Erythroblast (primary cell): ENCODE measurements around the gene ADIPOR2.

ENCODE experiments used
- DNase-seq, 2 experiments: peaks; one replicate each; lab custom pipeline; 2025; lab: John Stamatoyannopoulos, UW
- GATA1 ChIP-seq: IDR thresholded peaks from 2 replicates; pipeline ENCODE4 v1.6.1; 2011; ENCODE audit warnings: low read depth, mild to moderate bottlenecking, control low read depth, low read length, moderate library complexity
- POLR2A ChIP-seq: IDR thresholded peaks from 2 replicates; pipeline ENCODE4 v1.6.1; 2011; ENCODE audit warnings: mild to moderate bottlenecking, low read length

ADIPOR2 gene

GRCh38 chr12:1825382-1826102 lies 134.7 kb downstream of the ADIPOR2 start:
- DNase-seq: no peak
- TF ChIP-seq GATA1: no peak
- no peak for TF ChIP-seq POLR2A

GRCh38 chr12:1826401-1826800 lies 135.5 kb downstream of the ADIPOR2 start:
- no peak for DNase-seq
- TF ChIP-seq POLR2A: no peak
- no peak for TF ChIP-seq GATA1

GRCh38 chr12:1826867-1827705 lies 136.2 kb downstream of the ADIPOR2 start:
- TF ChIP-seq GATA1 (no peak), POLR2A (no peak)
- DNase-seq: no peak

- TF ChIP-seq GATA1 (no peak), POLR2A (no peak)
- DNase-seq: no peak
Measured at GRCh38 chr12:1827826-1828805, 137.2 kb downstream of the ADIPOR2 start.

GRCh38 chr12:1828856-1829255 lies 138.0 kb downstream of the ADIPOR2 start:
- DNase-seq: no peak
- TF ChIP-seq GATA1 (no peak), POLR2A (no peak)

- no peak for TF ChIP-seq GATA1
- no peak for TF ChIP-seq POLR2A
- no peak for DNase-seq
Measured at GRCh38 chr12:1829306-1829900, 138.5 kb downstream of the ADIPOR2 start.

- no peak for DNase-seq
- TF ChIP-seq GATA1 (no peak), POLR2A (no peak)
Measured at GRCh38 chr12:1830401-1830845, 139.6 kb downstream of the ADIPOR2 start.

- TF ChIP-seq POLR2A: no peak
- no peak for TF ChIP-seq GATA1
- DNase-seq: peak; percentile 53 to 56
Measured at GRCh38 chr12:1830981-1831963, 140.4 kb downstream of the ADIPOR2 start.

GRCh38 chr12:1832801-1833595 lies 142.1 kb downstream of the ADIPOR2 start:
- DNase-seq: no peak
- no peak for TF ChIP-seq POLR2A
- no peak for TF ChIP-seq GATA1

GRCh38 chr12:1833596-1834028 lies 142.7 kb downstream of the ADIPOR2 start:
- DNase-seq: no peak
- TF ChIP-seq POLR2A: no peak
- no peak for TF ChIP-seq GATA1
